Suppressor macrophage treated with lipopolysaccharide for 1 hour (primary cell): ENCODE results near the gene FAXC.
"Not testable (repeated sequence)": the region's sequence is repeated elsewhere in the genome, so short reads cannot be mapped to it uniquely, and the experiment has no call there.

Source experiments
- DNase-seq, 3 donors: peaks; one replicate each; pipeline ENCODE4 v3.0.0-alpha.2; 2020 to 2022

Gene FAXC

DNA sequence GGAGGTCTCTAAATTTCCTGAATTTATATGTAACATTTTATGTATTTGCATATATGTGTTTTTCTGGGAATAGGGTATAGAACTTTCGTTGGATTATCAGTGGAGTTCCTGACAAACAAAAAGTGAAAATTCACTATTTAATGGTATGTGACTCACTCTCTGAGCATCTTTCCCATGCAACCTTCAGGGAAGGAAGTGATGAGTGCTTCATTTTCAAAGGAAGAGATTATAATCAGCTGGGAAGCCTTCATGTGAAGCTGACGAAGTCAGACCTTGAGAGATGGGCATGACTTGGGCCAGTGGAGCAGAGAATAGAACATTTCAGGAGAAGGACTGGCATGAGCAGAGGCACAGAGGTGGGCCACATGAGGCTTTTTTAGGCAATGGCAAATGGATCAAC lies 72.7 kb downstream of the FAXC start:
- no peak for DNase-seq

DNA sequence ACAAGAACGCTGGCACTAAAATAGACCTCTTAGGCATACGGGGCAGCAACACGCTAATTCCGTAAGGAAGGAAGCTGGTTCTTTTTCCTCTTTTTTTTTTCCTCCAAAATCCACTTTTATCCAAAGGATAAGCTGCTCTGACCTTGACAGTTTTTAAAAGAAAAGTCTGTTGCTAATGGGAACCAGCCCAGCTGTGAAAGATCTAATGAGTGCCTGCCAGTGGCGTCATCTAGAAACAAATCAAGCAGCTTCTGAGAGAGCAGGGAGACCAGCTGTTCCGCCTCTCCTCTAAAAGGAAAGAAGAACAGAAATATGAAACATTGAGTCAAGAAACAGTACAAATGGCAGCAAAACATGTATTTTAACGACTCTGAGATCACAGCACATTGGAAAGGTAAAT lies 78.6 kb downstream of the FAXC start:
- DNase-seq, result no peak

DNA sequence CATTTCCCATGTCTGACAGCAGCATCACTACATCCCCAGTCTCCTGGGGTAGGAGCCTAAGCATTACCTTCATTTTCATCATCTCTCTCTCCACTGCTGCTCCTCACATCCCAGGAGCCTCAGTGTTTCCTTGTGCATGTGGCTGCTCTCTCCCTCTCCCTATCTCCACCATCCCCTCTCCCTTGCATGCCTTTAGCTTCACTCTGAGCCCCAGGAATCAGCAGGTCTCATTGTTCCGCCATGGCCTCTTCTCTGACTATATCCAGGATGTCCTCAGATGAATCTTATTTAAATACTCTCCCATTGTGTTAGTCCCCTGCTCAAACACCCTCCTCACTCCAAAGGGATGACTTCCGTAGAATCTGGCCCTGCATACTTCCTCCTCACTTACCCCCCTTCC lies 79.4 kb downstream of the FAXC start:
- DNase-seq, result no peak

DNA sequence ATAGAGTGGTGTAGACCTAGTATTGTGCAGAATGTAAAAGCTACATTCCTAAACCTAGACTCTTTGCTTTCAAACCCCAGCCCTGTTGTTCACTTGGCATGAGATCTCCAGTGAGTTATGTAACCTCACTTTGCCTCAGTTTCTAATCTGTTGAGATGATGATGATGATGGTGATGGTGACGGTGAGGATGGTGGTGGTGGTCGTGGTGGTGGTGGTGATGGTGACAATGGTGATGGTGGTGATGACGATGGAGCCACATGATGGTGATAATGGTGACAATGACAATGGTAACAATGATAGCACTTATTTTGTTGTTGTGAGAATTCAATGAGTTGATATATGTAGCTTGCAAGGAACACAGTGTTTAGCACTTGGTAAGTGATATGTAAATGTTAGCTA lies 80.3 kb downstream of the FAXC start:
- DNase-seq, result no peak

DNA sequence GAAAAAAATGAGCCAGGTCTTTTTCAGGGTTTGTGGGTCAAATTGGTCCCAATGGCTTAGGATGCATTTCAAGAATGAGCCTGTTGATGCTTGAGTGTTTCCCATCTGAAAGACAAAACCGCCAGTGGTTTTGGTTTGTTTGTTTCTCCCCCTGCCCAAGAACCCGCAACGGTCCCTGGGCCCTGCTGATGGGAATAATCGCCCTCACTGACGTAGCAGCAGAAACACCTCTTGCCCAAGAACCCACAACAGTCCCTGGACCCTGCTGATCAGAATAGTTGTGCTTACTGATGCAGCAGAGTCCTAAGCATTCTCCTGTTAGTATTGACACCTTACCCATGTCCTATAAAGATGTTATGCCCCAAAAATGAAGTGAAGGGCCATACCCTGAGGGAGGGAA lies 82.5 kb downstream of the FAXC start:
- DNase-seq, result not testable (repeated sequence)

DNA sequence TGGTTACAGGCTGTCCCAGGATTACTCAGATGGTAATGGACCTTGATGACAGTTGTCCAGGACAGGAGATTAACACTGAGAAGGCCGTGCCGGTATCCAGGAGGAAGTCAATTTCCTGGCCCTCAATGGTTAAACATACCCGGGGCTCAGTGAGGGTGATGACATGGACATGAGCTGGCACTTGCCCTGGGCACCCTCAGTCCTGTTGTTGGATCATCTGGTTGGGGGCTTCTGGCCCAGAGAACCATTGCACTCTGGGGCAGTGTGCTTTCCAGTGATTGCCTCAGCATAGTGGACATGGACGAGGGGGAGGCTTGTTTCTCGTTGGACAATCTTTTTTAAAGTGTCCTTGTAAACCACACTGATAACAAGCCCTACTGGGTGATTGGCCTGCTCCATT lies 84.0 kb downstream of the FAXC start:
- DNase-seq, result not testable (repeated sequence)

DNA sequence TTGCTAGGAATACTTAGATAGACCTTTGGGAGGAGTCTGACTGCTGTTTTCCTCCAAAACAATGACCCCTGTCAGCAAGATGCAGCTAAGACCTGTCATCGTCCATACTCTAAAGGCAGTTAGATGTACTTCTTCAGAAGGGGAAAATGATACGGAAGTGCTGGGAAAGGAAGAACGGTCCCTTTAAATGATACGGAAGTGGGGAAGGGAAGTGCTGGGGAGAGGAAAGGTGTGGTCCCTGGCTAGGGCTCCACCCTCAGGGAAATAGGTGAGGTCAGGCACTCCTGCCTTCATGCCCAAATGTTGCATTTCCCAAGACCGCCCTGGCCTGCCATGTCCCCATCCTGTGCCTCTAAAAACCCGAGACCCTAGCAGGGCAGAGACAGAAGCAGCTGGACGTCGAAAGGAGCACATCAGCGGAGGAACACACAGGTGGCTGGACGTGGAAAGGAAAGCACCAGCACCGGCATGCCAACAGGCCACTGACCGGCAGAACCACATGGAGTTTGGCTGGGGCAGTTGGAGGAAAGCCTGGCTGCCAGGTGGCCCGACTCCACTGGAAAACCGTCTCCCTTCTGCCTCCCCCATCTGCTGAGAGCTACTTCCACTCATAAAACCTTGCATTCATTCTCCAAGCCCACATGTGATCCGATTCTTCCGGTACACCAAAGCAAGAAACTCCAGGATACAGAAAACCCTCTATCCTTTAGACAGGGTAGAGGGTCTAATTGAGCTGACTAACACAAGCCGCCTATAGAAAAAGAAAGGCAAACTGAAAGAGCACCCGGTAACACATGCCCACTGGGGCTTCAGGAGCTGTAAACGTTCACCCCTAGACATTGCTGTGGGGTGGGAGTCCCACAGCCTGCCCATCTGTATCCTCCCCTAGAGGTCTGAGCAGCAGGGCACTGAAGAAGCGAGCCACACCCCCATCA lies 94.6 kb downstream of the FAXC start:
- DNase-seq, result no peak

DNA sequence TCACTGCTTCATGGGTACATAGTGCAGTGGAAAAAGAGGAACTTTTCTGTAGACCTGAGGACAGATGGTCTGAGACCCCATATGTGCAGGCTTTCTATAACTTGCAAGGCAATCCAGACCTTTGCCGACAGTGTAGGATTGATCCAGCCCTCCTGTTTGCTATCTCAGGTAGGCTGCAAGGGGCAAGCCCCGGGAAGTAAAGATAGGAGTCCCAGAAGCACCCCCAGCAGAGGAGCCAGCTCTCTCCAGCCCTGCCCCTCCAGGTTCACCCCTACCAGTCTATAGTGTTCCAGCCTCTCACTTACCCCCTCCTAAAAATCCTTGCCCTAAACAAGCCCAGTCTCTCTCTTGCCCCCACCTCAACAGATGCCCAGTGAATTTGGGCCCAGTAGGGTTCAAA lies 96.2 kb downstream of the FAXC start:
- no peak for DNase-seq

DNA sequence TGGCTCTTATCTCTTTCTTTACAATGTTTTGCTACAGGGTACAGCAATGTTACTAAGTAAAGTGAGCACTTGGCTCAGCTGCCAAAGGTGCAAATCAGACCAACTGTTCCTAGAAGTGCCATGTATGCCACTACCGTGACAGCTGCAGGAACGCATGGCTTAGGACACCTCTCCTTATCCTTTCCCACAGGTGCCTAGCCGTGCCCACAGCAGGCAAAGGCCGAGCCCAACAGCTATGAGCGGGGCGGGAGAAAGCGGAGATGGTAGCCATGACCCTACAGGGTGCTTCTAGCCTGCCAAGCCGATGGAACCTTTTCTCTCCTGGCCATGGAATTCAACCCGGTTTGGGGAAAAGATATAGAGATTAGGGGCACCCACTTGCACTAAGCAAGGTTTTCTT lies 97.1 kb downstream of the FAXC start:
- no peak for DNase-seq

DNA sequence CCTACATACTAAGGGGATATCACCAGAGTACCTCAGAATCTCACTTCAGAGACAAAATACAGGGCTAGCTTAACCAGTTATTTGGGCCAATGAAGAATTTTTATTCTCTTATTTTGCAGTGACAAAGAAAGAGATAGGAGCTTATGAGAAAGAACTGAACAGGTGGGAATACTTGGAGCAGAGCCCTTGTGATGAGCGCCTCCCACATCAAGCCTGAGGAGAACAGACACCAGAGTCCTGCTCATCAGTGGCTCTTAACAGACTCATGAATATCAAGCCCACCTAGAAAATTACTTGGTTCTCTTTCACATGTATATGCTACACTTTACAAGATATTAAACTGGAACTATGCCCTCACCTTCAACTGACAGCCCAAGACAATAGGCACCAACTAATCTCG lies 99.0 kb downstream of the FAXC start:
- no peak for DNase-seq

DNA sequence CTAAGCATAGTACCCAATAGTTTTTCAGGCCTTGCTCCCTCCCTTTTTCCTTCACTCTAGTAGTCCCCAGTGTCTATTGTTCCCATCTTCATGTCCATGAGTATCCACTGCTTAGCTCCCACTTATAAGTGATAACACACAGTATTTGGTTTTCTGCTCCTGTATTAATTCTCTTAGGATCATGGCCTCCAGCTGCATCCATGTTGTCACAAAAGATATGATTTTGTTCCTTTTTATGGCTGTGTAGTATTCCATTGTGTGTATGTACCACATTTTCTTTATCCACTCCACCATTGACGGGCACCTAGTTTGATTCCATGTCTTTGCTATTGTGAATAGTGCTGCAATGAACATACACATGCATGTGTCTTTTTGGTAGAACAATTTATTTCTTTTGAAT lies 102.9 kb downstream of the FAXC start:
- DNase-seq, result no peak

DNA sequence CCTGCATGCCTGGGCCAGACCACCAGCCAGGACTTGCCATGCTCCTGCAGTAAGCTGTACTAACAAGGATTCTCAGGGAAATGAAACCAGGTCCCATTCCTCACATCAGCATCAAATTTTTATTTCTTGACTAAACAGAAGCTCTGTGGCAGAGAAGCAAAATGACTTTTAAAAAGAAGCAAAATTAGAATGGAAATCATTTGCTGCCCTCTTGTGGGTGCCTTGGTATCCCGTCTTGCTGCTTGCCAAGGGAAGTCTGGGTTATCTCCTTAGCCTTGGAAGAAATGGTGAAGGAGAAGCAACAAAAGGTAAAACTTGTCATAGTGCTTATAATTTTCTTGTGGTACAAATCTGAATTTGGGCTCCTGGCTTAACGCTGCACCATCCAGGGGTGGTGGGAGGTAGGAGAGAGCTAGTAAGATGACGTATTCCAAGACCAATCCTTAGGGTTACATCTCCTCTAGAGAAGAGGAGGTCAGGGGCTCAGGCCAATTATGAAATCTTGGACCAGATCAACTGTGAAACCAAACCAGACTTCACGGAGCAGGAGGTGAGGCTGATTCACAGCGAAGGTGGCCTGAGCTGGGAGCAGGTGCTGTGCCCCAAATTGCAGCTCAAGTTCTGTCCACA lies 107.5 kb downstream of the FAXC start:
- DNase-seq, result no peak

DNA sequence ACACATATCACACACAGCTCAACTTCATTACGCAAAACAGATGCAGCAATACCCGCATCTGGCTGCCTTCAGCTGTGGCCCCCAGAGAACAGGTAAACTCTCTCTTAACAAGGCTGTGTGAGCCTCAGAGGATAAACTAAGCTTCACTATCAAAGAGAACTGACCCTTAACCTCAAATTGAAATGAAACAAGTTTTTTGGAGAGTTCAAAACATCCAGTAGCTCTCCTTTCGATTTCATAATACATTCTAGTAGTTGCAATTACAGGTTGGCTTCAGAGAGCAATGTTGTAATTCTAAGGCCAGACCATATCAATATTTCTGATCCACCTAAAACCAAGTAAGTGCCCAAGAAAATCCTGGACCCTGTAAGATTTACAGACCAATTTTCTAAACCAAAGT lies 113.5 kb downstream of the FAXC start:
- no peak for DNase-seq

DNA sequence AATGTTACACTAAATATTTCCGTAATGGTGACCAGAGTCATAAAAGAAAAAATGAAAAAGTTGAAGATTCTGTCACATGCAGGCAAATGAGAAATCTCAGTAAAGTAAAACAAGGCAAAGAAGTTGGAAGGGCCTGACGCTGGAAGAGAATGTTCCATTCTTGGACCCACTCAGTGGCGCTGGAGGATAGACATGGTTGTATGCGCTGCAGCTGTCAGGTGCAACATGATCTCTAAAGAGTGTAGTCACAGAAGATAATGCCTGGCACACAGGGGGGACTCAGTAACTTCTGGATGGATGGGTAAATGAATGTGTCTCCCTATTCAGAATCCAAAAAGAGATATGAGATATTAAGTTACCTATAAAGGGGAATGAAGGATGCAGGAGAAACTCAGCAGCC lies 116.3 kb downstream of the FAXC start:
- DNase-seq, result no peak

DNA sequence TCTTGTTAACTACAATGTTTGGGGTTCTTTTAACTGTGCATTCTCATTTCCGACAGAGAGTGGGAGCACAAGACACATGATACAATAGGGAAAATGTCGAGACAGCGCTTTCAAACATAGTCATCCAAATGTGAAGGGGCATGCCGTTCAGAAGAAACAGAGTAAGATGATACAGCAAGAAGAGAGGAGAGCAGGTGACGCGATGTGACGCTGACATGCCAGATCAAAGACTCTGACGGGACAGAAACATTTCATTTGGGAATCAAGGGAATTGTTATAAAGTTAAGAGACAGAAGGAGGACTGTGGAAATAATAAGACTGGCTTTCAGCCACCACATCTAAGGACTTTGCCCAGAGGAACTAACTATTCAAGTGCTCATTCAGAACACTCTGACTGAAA lies 117.4 kb downstream of the FAXC start:
- no peak for DNase-seq

DNA sequence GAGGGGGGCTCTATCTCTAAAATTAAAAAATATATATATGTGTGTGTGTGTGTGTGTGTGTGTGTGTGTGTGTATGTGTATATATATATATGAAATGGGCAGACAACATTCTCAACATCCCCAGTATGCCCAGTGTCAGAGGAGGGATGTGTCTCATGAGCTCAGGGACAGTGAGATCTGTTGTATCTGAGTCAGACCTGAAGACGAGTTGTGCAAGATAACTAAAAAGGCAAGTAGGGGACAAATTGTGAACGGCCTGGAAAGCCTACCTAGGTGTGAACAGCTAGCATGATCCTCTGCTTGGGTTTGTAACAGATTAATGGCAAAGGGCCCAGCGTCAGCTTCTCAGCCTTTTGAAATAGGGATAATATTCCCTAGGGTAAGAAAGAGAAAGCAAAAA lies 124.3 kb downstream of the FAXC start:
- DNase-seq, result no peak
